NOMO-1 treated with DMSO at 0.1 percent for 48 hours (cell line): ENCODE measurements around the gene FAM169A.
"Not testable (repeated sequence)": the region's sequence is repeated elsewhere in the genome, so short reads cannot be mapped to it uniquely, and the experiment has no call there.

ENCODE experiments used
- DNase-seq: peaks from one replicate; lab custom pipeline; 2025; ENCODE audit not compliant: unreplicated experiment; lab: John Stamatoyannopoulos, UW

Gene FAM169A, protein sequence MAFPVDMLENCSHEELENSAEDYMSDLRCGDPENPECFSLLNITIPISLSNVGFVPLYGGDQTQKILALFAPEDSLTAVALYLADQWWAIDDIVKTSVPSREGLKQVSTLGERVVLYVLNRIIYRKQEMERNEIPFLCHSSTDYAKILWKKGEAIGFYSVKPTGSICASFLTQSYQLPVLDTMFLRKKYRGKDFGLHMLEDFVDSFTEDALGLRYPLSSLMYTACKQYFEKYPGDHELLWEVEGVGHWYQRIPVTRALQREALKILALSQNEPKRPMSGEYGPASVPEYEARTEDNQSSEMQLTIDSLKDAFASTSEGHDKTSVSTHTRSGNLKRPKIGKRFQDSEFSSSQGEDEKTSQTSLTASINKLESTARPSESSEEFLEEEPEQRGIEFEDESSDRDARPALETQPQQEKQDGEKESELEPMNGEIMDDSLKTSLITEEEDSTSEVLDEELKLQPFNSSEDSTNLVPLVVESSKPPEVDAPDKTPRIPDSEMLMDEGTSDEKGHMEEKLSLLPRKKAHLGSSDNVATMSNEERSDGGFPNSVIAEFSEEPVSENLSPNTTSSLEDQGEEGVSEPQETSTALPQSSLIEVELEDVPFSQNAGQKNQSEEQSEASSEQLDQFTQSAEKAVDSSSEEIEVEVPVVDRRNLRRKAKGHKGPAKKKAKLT

DNA sequence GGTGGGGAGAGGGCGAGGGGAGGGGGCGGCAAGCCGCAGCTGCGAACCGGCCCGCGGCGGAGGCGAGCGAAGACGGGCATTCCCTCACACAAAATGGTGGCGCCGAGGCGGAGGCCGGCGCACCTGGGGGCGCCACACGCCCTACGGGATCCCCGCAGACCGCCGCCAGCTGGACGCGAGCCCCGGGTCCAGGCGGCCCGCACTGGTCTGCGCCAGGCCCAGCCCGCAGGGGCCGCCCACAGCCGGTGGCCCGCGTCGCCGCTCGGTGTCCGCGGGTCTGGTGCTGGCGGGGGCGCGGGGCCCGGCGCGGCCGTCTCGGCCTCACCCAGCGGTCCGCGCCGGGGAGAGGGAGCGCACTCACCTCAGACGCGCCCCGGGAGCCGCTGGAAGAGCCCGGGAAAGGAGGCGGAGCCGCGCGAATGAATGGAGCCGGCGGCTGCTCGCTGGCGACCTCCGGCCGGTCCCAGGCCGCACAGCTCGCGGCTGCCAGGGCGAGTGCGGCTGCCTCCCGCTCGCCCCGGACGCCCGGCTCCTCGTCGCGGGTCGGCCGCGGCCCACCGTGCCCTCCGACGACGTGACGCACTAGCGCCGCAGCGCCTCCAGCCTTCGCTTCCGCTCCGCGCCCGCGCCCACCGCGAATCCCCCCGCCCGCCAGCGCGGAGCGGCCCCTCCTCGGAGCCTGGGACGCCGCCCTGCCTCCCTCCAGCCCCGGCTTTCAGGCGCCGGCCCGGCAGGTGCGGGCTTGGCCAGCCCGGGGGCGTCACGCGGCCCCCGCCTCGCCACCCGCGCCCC, at the start of gene FAM169A:
Gene FAM169A, minus strand, starts transcription at position 584 of the 792 bp plus-strand sequence. CDS start 24,711 bp downstream, outside the sequence.
- peak; percentile 18 for DNase-seq

DNA sequence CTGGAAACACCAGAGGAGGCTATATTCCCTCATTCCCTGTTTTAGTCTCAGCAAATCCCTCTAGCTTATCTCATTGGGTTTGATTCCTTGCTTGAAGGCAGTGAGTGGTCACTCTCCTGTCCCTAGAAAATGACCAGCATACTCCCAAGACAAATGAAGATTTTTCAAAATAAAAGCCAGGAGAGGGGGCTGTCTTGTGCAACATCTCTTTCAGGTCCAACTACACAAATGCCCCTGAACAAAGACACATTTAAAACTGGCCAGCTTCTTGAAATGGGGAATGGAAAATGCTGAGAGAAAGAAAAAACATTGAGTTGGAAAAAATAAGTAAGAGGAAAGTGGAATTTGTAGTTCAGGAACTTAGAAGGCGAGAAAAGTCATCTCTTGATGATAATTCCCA, 49.3 kb upstream of the FAM169A start:
- no peak for DNase-seq

DNA sequence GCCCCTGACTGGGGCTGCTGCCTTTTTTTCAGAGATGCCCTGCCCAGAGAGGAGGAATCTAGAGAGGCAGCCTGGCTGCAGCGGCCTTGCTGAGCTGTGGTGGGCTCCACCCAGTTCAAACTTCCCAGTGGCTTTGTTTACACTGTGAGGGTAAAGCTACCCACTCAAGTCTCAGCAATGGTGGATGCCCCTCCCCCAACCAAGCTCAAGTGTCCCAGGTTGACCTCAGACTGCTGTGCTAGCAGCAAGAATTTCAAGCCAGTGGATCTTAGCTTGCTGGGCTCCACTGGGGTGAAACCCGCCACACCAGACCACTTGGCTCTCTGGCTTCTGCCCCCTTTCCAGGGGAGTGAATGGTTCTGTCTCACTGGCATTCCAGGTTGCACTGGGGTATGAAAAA, 45.2 kb upstream of the FAM169A start:
- DNase-seq: not testable (repeated sequence)

DNA sequence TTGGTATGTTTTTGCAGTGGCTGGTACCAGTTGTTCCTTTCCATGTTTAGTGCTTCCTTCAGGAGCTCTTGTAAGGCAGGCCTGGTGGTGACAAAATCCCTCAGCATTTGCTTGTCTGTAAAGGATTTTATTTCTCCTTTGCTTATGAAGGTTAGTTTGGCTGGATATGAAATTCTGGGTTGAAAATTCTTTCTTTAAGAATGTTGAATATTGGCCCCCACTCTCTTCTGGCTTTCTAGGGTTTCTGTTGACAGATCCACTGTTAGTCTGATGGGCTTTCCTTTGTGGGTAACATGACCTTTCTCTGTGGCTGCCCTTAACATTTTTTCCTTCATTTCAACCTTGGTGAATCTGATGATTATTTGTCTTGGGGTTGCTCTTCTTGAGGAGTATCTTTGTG, 43.7 kb upstream of the FAM169A start:
- not testable (repeated sequence) for DNase-seq

DNA sequence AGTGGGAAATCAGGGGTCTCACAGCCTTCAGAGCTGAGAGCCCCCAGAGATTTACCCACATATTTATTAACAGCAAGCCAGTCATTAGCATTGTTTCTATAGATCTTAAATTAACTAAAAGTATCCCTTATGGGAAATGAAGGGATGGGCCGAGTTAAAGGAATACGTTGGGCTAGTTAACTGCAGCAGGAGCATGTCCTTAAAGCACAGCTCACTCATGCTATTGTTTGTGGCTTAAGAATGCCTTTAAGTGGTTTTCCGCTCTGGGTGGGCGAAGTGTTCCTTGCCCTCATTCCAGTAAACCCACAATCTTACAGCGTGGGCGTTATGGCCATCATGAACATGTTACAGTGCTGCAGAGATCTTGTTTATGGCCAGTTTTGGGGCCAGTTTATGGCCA, 42.0 kb upstream of the FAM169A start:
- DNase-seq: not testable (repeated sequence)

DNA sequence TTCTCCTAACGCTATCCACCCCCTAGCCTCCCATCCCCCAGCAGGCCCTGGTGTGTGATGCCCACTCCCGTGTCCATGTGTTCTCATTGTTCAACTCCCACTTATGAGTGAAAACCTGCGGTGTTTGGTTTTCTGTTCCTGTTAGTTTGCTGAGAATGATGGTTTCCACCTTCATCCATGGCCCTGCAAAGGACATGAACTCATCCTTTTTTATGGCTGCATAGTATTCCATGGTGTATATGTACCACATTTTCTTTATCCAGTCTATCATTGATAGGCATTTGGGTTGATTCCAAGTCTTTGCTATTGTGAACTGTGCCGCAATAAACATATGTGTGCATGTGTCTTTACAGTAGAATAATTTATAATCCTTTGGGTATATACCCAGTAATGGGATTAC, 38.5 kb upstream of the FAM169A start:
- DNase-seq: not testable (repeated sequence)

DNA sequence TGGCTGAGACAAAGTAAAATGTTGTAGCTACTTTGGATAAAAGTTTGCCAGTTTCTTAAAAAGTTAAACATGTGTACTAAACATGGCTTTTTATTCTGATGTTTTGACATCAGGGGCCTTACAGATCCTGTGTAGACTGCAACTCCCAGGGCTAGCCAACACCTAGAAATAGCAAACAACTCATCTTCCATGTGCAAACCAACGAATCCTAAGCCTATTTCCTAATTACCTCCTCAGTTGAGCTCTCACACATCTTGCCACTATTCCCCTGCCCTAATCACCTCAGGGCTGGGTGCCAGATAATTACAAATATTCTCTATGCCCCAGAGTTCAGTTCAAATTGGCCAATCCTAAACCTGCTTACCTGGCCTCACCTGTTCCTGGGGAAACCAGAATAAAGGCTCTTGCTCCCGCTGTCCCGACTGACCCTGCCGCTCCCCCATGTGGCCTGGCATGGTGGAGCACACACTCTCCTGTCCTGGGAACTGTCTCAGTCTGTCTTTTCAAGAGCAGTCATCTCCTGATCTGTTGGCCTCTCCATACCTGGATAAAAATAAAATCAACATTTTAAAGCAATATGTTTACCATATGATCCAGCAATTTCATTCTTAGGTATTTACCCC, 37.1 kb upstream of the FAM169A start:
- DNase-seq: no peak

- no peak for DNase-seq
These were observed 30.9 kb upstream of the FAM169A start for GRCh38 chr5:74897049-74897448.

DNA sequence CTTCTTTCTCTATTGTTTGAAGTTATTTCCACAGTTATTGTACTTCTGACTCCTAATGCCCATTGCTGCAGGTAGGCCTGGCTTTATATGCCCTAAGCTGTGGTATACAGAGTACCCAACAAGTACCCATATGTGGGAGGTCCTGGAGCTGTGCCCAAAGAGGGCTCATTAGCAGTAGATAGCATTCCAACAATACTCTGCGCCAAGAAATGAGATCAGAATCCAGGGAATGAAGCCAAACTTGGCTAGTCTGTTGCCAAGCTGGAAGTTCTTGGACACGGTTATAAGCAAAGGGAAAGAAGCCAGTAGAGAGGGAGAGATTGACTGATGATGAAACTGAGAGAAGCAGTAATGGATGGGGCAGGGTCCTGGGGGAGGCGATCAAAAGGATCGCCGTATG, 29.7 kb upstream of the FAM169A start:
- DNase-seq: no peak

GRCh38 chr5:74894351-74894750, 28.2 kb upstream of the FAM169A start:
- DNase-seq: no peak

DNA sequence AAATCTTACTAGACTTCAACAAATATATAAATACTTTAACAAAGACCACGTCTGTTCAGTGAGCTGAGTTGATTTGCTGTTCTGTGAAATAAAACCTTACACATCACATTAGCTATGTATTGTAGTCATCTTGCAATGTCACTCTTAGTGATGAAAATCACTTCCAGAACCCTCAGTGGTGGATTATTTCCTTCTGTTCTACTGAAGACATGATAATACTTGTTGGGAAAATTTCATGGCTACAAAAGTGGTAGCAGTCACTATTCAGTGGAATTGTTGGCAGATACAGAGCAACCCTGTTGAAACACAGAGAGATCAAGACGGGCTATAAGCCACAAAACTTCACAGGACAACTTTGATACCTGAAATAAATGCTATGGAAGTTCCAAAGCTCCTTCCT, 26.7 kb upstream of the FAM169A start:
- no peak for DNase-seq

GRCh38 chr5:74889523-74890105, 23.4 kb upstream of the FAM169A start:
- DNase-seq: no peak

DNA sequence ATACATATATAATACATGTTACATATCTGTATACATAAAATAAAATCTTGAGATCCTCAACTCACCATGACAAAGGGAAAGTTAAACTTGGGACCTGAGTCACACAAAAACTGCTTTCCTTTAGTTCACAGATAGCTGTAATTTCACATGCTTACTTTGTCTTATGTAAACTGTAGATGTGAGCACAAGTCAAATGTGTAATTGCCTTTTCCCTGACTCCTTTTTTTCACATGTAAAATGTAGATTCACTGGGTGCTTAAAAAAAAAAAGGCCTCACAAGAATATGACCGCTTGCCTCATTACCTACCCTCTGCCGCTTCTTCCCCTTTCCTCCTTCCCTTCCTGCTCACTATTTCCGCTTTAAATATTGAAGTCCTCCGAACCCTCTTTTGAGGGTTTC, 21.9 kb upstream of the FAM169A start:
- peak; percentile 81 for DNase-seq

GRCh38 chr5:74885170-74885569, 19.0 kb upstream of the FAM169A start:
- no peak for DNase-seq

GRCh38 chr5:74882379-74883134, 16.4 kb upstream of the FAM169A start:
- not testable (repeated sequence) for DNase-seq

DNA sequence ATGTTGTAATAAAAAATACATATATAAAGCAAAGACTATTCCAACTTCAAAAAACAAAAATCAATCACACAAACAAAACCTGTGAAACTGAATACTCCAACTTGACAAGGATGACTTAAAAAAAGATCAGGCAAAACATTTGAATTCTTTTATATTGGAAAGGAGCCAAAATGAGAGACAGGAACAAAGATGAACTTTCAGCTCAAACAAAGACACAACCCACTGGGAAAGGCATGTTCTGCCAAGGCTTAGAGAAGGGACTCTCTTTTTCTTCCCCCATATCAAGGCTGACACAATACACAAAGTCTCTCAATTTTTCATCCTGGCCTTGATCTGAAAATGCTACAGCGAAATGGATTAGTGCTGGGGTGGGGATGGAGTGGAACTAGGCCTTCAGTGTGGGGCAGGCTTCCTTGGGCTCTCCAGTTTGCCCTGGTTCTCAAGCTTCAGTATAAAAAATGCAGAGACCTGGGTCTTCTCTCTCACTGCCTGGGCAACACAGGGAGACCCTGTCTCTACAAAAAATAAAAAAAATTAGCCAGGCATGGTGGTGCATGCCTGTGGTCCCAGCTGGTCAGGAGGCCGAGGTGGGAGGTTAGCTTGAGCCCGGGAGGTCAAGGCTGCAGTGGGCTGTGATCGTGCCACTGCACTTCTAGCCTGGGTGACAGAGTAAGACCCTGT, 11.6 kb upstream of the FAM169A start:
- DNase-seq: no peak

GRCh38 chr5:74875994-74876791, 10.0 kb upstream of the FAM169A start:
- DNase-seq: no peak

- DNase-seq: no peak
These were observed 7.5 kb upstream of the FAM169A start for GRCh38 chr5:74873525-74874249.
